Tibial artery (tissue), 4 donors: ENCODE data around the gene NINJ2.

Experiments used
- DNase-seq, 2 donors: peaks; one replicate each; pipeline ENCODE4 v3.0.0-alpha.2; 2019
- H3K27ac ChIP-seq, 2 donors: fragments of 200-600 bp; sonication (generic) in 1 of 2; 1 replicate in 1 of 2; 2 replicates in 1 of 2; pipeline ENCODE4 v1.5.1; 2018 to 2019; ENCODE audit warnings: mild to moderate bottlenecking in 1 of 2
- H3K27me3 ChIP-seq, 2 donors: fragments of 200-600 bp; sonication (generic) in 1 of 2; one replicate each; pipeline versions ENCODE4 v1.5.1 to v1.6.0; 2016 to 2019
- H3K36me3 ChIP-seq, 3 donors: fragments of 200-600 bp; sonication (generic) in 2 of 3; one replicate each; pipeline ENCODE4 v1.5.1; 2016 to 2019; ENCODE audit warnings: mild to moderate bottlenecking in 2 of 3
- H3K4me1 ChIP-seq, 4 donors: fragments of 200-600 bp; sonication (generic) in 2 of 4; 1 replicate in 3 of 4; 2 replicates in 1 of 4; pipeline ENCODE4 v1.5.1; 2016 to 2019
- H3K4me3 ChIP-seq, 2 donors: fragments of 200-600 bp; sonication (generic) in 1 of 2; 1 replicate in 1 of 2; 2 replicates in 1 of 2; pipeline ENCODE4 v1.5.1; 2018 to 2019; ENCODE audit warnings: mild to moderate bottlenecking in 2 of 2
- H3K9me3 ChIP-seq, 3 donors: fragments of 200-600 bp; sonication (generic) in 1 of 3; one replicate each; pipeline ENCODE4 v1.5.1; 2016 to 2019
- intact Hi-C: fragments of 100-400 bp; cut with DNase I; formaldehyde crosslinking; loops from one replicate; pipeline ENCODE4 v1.15.0; 2023; ENCODE audit warnings: low total_unique reads
- TF ChIP-seq, protein P1 (sequence below), 2 experiments: fragments of 200-600 bp in 1 of 2; fragments of 450-650 bp in 1 of 2; IDR thresholded peaks; one replicate each; pipeline ENCODE4 v1.5.1; 2017 to 2019; ENCODE audit warnings: antibody characterized with exemption in 2 of 2, mild to moderate bottlenecking in 1 of 2, moderate library complexity in 1 of 2

Gene NINJ2

DNA sequence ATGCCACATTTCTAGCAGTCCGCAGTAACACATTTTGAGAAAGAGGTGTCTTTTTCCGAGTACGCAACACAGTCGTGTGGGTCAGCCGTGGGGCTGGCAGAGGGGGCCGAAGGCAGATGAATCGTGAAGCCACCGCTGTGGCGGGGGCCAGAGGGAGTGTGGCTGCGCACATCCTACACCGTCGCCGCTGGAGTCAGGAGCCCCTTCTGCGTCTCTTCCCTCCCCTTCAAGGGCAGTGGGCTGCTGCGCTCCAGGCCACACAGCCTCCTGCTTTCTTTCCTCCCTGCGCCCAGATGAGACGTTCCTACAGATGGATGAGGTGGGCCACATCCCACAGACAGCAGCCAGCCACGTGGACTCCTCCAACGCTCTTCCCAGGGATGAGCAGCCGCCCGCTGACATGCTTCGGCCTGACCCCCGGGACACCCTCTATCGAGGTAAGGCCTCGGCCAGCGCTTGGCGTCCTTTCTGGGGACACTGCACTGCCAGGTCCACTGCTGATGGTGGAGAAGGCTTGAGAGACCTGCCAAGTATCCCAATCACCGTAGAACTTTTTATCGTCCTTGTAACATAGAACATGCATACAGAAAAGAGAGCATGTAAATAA lies 113.7 kb downstream of the NINJ2 start:
- H3K27me3 ChIP-seq: no peaks in the 10 kb centered on the region
- TF ChIP-seq, protein P1, sequence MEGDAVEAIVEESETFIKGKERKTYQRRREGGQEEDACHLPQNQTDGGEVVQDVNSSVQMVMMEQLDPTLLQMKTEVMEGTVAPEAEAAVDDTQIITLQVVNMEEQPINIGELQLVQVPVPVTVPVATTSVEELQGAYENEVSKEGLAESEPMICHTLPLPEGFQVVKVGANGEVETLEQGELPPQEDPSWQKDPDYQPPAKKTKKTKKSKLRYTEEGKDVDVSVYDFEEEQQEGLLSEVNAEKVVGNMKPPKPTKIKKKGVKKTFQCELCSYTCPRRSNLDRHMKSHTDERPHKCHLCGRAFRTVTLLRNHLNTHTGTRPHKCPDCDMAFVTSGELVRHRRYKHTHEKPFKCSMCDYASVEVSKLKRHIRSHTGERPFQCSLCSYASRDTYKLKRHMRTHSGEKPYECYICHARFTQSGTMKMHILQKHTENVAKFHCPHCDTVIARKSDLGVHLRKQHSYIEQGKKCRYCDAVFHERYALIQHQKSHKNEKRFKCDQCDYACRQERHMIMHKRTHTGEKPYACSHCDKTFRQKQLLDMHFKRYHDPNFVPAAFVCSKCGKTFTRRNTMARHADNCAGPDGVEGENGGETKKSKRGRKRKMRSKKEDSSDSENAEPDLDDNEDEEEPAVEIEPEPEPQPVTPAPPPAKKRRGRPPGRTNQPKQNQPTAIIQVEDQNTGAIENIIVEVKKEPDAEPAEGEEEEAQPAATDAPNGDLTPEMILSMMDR (IDR thresholded peaks at IDR 0.05): no peak
- H3K36me3 ChIP-seq: peaks cover 6 to 33% (median 27%) of the 10 kb centered on the region in 3 donors
- intact Hi-C loops: loop anchor here (5.0 kb wide), 1 partner anchor 47 kb away; no protein-coding TSS in a partner anchor
- peak in 1 of 2 donors; percentile 49 for DNase-seq
- H3K9me3 ChIP-seq: no peaks in the 10 kb centered on the region
- no peak overlapping the region for H3K4me3 ChIP-seq
- peaks cover 0 to 22% (median 11%) of the 10 kb centered on the region in 4 donors for H3K4me1 ChIP-seq
- no peak overlapping the region for H3K27ac ChIP-seq

DNA sequence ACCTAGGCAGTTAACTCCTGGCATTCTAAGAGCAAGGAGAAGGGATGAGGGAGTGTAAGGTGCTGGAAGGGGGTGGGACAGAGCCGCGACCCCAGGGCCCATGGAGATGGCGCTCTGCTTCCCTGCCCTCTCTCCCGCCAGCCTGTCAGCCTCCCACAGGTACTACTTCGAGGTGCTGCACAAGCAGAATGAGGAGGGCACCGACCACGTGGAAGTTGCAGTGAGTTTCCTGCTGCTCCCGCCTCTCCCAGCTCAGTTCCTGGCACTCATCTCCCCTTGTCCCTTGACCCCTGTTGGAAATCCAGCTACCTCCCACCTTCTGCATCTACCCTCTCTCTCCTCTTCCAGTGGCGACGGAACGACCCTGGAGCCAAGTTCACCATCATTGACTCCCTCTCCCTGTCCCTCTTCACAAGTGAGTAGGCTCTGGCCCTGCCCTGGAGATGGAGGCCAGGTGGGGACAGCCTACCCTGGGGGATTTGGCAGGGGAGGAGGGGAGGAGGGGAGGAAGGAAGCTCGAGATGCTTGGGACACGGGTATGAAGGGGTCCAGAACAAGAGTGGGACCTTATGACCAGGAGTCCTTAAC lies 115.3 kb downstream of the NINJ2 start:
- Histone ChIP-seq H3K4me3 (no peak overlapping the region), H3K9me3 (no peaks in the 10 kb centered on the region), H3K36me3 (peaks cover 0 to 24% (median 22%) of the 10 kb centered on the region in 3 donors), H3K4me1 (peaks cover 0 to 17% (median 11%) of the 10 kb centered on the region in 4 donors), H3K27ac (no peak overlapping the region), H3K27me3 (no peaks in the 10 kb centered on the region)
- no peak for DNase-seq
- intact Hi-C loops: loop anchor here (2.0 to 5.0 kb wide), 2 partner anchors 46 to 95 kb away; no protein-coding TSS in a partner anchor
- TF ChIP-seq, protein P1 (IDR thresholded peaks at IDR 0.05): no peak

DNA sequence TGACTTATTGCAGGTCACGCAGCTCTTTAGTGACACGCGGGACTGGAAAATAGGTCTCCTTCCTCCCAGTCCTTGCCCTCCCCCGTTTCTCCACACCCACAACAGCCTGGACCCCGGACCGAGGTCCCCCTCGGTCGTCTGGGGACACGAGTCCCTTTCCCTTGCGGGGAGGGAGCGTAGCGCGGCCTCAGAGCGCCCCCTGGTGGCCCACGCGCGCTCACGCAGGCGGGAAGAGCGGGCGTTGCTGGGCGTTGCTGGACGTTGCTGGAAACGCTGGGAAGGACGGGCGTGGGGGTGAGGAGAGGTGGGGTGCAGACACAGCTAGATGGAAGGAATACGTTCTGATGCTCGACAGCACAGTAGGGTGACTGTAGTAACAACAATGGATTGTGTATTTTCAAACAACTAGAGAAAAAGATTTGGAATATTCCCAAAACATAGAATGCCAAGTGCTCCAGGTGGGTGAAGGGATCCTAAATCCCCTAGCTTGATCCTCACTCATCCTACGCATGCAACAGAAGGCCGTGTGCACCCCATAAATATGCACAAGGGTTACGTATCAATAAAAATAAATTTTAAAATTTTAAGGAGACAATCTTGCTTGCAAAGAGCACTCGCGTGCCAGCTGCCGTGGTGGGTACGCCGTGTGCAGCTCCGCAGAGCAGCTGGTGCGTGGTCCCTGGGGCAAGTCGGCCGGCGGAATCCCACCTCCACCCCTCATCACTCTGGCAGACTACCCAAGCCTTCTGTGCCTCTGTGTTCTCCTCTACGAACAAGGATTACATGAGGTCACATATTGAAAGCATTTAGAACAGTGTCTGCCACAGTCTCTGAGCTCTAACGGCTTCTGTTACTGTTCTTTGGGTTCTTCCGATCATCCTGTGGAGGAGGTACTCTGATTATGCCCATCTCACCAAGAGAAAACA lies 116.1 kb downstream of the NINJ2 start:
- intact Hi-C loops: loop anchor here (2.0 to 5.0 kb wide), 2 partner anchors 45 to 94 kb away; no protein-coding TSS in a partner anchor
- Histone ChIP-seq H3K27ac (no peak overlapping the region), H3K4me1 (peaks cover 0 to 11% (median 6%) of the 10 kb centered on the region in 4 donors), H3K9me3 (no peaks in the 10 kb centered on the region), H3K4me3 (no peak overlapping the region), H3K27me3 (no peaks in the 10 kb centered on the region), H3K36me3 (peaks cover 0 to 22% (median 22%) of the 10 kb centered on the region in 3 donors)
- no peak for DNase-seq
- TF ChIP-seq, protein P1 (IDR thresholded peaks at IDR 0.05): peak; percentile 99 to 100

- no peaks in the 10 kb centered on the region for H3K27me3 ChIP-seq
- no peaks in the 10 kb centered on the region for H3K9me3 ChIP-seq
- peaks cover 0 to 14% (median 11%) of the 10 kb centered on the region in 4 donors for H3K4me1 ChIP-seq
- H3K27ac ChIP-seq: no peak overlapping the region
- intact Hi-C loops: loop anchor here (2.0 to 5.0 kb wide), 2 partner anchors 44 to 94 kb away; no protein-coding TSS in a partner anchor
- H3K36me3 ChIP-seq: peaks cover 0 to 22% (median 22%) of the 10 kb centered on the region in 3 donors
- TF ChIP-seq, protein P1 (IDR thresholded peaks at IDR 0.05): no peak
- H3K4me3 ChIP-seq: no peak overlapping the region
- no peak for DNase-seq
These were observed 116.9 kb downstream of the NINJ2 start for GRCh38 chr12:546265-546919.

GRCh38 chr12:545835-546234 lies 117.4 kb downstream of the NINJ2 start:
- Histone ChIP-seq H3K36me3 (peaks cover 0 to 19% (median 18%) of the 10 kb centered on the region in 3 donors), H3K4me1 (peaks cover 0 to 19% (median 13%) of the 10 kb centered on the region in 4 donors), H3K27ac (no peak overlapping the region), H3K4me3 (no peak overlapping the region), H3K27me3 (no peaks in the 10 kb centered on the region), H3K9me3 (no peaks in the 10 kb centered on the region)
- TF ChIP-seq, protein P1 (IDR thresholded peaks at IDR 0.05): no peak
- DNase-seq: no peak
- intact Hi-C loops: loop anchor here (2.0 to 5.0 kb wide), 2 partner anchors 44 to 93 kb away; no protein-coding TSS in a partner anchor
